ENCODE data around the gene TTC38. TPM values are rescaled to one million over a fixed set of nuclear protein-coding genes. Genes with fewer than 3 reads are reported as not detected.
A peak's percentile ranks its signal among the peaks of the same experiment; 100 is the strongest.

Gene TTC38
- total RNA-seq, 4 donors from 2014 or later: 30.4 to 58.3 (median 43.1) TPM

- Histone ChIP-seq H3K4me1 (peaks cover 16 to 22% of the 10 kb centered on the region in 2 donors), H3K4me3 (peak overlapping the region; percentile 85 to 96 (median 87)), H3K36me3 (no peaks in the 10 kb centered on the region), H3K27ac (peak overlapping the region; percentile 91 to 96 (median 94)), H3K9me3 (no peaks in the 10 kb centered on the region), H3K27me3 (no peaks in the 10 kb centered on the region)
- TF ChIP-seq CTCF (IDR thresholded peaks at IDR 0.05 in 4 of 5, conservative IDR thresholded peaks at IDR 0.05 in 1 of 5): no peak
- TF ChIP-seq POLR2A (IDR thresholded peaks at IDR 0.05): no peak
- peak; percentile 10 to 13 for ATAC-seq
- DNase-seq: no peak
- intact Hi-C loops (cut with DNase I; ENCODE audit: low total_unique reads): loop anchor here (1.0 to 5.0 kb wide), 4 partner anchors 17 to 100 kb away; partner anchors contain the start of genes GTSE1 and PPARA
- in situ Hi-C loops (cut with MboI; ENCODE audit: low sequenced_read_pairs in 4 of 4): no loop called here
Measured at GRCh38 chr22:46250783-46251125, 17.1 kb upstream of the TTC38 start.

- H3K4me3 ChIP-seq: peak overlapping the region; percentile 85 to 96 (median 87)
- peak overlapping the region; percentile 91 to 96 (median 94) for H3K27ac ChIP-seq
- H3K9me3 ChIP-seq: no peaks in the 10 kb centered on the region
- ATAC-seq (no peak), DNase-seq (no peak)
- H3K4me1 ChIP-seq: peaks cover 18 to 25% of the 10 kb centered on the region in 2 donors
- TF ChIP-seq POLR2A (IDR thresholded peaks at IDR 0.05): no peak
- TF ChIP-seq CTCF (IDR thresholded peaks at IDR 0.05 in 4 of 5, conservative IDR thresholded peaks at IDR 0.05 in 1 of 5): no peak
- no peaks in the 10 kb centered on the region for H3K36me3 ChIP-seq
- intact Hi-C loops (cut with DNase I; ENCODE audit: low total_unique reads) (loop anchor here (2.0 to 5.0 kb wide), 3 partner anchors 46 to 100 kb away; partner anchors contain the start of genes GTSE1 and PPARA), in situ Hi-C loops (cut with MboI; ENCODE audit: low sequenced_read_pairs in 4 of 4) (no loop called here)
- no peaks in the 10 kb centered on the region for H3K27me3 ChIP-seq
Measured at GRCh38 chr22:46251266-46251665, 16.5 kb upstream of the TTC38 start.

- ATAC-seq: no peak
- no peak for DNase-seq
- Histone ChIP-seq H3K4me1 (peaks cover 23 to 30% of the 10 kb centered on the region in 2 donors), H3K9me3 (no peaks in the 10 kb centered on the region), H3K27me3 (no peaks in the 10 kb centered on the region), H3K27ac (no peak overlapping the region), H3K4me3 (no peak overlapping the region), H3K36me3 (no peaks in the 10 kb centered on the region)
- in situ Hi-C loops (cut with MboI; ENCODE audit: low sequenced_read_pairs in 4 of 4) (no loop called here), intact Hi-C loops (cut with DNase I; ENCODE audit: low total_unique reads) (loop anchor here (2.0 to 5.0 kb wide), 3 partner anchors 45 to 101 kb away; partner anchors contain the start of genes GTSE1 and PPARA)
- no peak for TF ChIP-seq POLR2A (IDR thresholded peaks at IDR 0.05)
- no peak for TF ChIP-seq CTCF (IDR thresholded peaks at IDR 0.05 in 4 of 5, conservative IDR thresholded peaks at IDR 0.05 in 1 of 5)
Measured at GRCh38 chr22:46251816-46252380, 15.9 kb upstream of the TTC38 start.

DNA sequence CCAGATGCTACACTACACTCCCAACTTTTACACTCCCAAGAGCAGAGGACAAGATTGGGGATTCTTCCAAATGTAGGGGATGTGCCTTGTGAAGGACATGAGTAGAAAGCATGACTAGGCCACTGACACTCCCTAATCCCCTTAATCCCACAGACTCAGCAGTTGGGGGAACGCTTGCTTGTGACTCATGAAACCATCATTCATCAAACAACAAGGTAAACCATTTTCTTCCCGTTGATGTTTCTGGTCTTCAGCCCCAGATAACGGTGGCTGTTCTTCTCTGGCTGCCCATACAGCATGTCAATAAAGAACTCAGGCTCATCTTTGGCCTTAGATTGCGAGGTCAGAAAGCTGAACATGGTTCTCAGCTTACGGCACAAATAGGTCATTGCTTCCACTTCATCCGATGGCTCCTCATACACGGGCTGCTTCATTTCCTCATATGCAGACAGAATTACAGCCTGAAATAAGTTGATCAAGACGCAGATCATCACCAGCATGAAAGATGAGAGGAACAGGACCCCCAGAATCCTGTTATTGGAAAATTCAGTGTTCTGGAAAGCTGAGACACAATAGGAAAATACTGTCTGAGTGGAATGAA lies 11.3 kb upstream of the TTC38 start:
- intact Hi-C loops (cut with DNase I; ENCODE audit: low total_unique reads): no loop called here
- no peak for TF ChIP-seq POLR2A (IDR thresholded peaks at IDR 0.05)
- no peak for TF ChIP-seq CTCF (IDR thresholded peaks at IDR 0.05 in 4 of 5, conservative IDR thresholded peaks at IDR 0.05 in 1 of 5)

More for the DNA sequence above, 11.3 kb upstream of the TTC38 start:
- H3K27me3 ChIP-seq: no peaks in the 10 kb centered on the region
- H3K9me3 ChIP-seq: no peaks in the 10 kb centered on the region
- no peaks in the 10 kb centered on the region for H3K36me3 ChIP-seq
- DNase-seq (no peak), ATAC-seq (peak; percentile 32 to 39)
- H3K27ac ChIP-seq: peak overlapping the region in 2 of 4 donors; percentile 22 to 25
- in situ Hi-C loops (cut with MboI; ENCODE audit: low sequenced_read_pairs in 4 of 4): no loop called here
- peaks cover 12 to 16% of the 10 kb centered on the region in 2 donors for H3K4me1 ChIP-seq
- H3K4me3 ChIP-seq: no peak overlapping the region

All from gastrocnemius medialis (tissue), 4 donors.